ENCODE results near the gene DMD. TPM values are rescaled to one million over a fixed set of nuclear protein-coding genes. Genes with fewer than 3 reads are reported as not detected.

DMD gene
- total and polyA plus RNA-seq, 2 experiments from 2014 or later: 1.5 to 2.0 TPM

DNA sequence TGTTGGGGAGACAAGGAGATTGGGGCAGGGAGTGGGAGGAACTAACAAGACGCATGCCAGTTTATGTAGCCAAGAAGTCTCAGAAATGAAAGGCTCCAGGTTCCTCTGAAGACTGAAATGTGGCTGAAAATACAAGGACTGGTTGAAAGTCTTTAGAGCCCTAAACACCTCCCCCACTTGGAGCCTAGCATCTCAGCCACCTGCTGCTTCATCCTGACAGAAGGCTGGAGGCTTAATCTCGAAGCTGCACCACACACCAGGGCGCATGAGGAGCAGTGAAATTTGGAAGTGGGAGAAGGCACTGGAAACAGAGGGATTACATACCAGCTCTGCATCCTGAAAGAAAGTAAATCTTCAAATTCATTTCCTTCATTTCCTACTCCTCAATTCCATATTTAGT is 1978.8 kb downstream of the DMD start:
- no peaks in the 10 kb centered on the region for H3K79me2 ChIP-seq (ENCODE audit: insufficient read depth)
- no peak overlapping the region for H3K9ac ChIP-seq
- DNase-seq: no peak
- H3K4me2 ChIP-seq (ENCODE audit: unreplicated experiment): no peak overlapping the region
- H3K9me2 ChIP-seq (ENCODE audit: insufficient read depth): no peaks in the 10 kb centered on the region
- no peaks in the 10 kb centered on the region for H3K9me3 ChIP-seq (ENCODE audit: low read depth)
- H3K4me1 ChIP-seq (ENCODE audit: insufficient read depth): peaks cover 4% of the 10 kb centered on the region; the same call in 1 of the 2 replicates
- no peaks in the 10 kb centered on the region for H3K27me3 ChIP-seq (replicated peaks; ENCODE audit: insufficient read depth)
- 0 out of 2 replicates have a peak, but pooled peaks cover 9% of the 10 kb centered on the region for H3F3A ChIP-seq (ENCODE audit: insufficient read depth)
- in situ Hi-C loops (cut with MboI): no loop called here
- H3K36me3 ChIP-seq (ENCODE audit: low read depth): no peaks in the 10 kb centered on the region
- TF ChIP-seq EZH2 (IDR thresholded peaks at IDR 0.05; ENCODE audit: insufficient read depth, poor library complexity, severe bottlenecking) (no peak), EZH2phosphoT487 (IDR thresholded peaks at IDR 0.05; ENCODE audit: insufficient read depth, low read depth) (no peak)
- H2AFZ ChIP-seq: no peak overlapping the region
- no peaks in the 10 kb centered on the region for H4K20me1 ChIP-seq (ENCODE audit: insufficient read depth)
- no peak overlapping the region for H3K4me3 ChIP-seq
- WGBS, 2 experiments (ENCODE audit: low coverage in 1 of 2, low lambda C conversion rate in 2 of 2, missing lambda C conversion rate in 2 of 2): 69 to 76% methylated on average over 3 of the region's 3 CpGs
- H3K27ac ChIP-seq: no peak overlapping the region

DNA sequence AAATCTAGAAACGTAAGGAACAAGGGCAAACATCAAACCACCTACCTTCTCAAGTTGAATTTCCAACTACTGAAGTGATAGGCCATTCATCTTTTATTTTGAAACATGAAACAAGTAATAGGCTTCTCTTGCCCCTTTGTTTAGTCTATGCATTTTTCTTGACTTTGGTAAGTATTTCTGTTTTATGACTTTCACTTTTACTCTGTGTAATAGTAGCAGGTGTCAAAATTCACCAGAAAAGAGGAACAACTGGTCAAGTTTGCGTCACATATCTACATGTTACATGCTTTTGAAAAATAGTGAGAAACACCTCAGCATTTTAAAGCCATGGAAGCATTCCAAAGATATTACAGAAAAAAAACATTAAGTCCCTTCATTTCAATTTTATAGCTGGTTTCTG is 1982.4 kb downstream of the DMD start:
- in situ Hi-C loops (cut with MboI): no loop called here
- Histone ChIP-seq H3K4me1 (ENCODE audit: insufficient read depth) (peaks cover 16% of the 10 kb centered on the region), H3K4me3 (peak overlapping the region; percentile 26; the same call in 1 of the 2 replicates), H4K20me1 (ENCODE audit: insufficient read depth) (no peaks in the 10 kb centered on the region), H3K27me3 (replicated peaks; ENCODE audit: insufficient read depth) (no peaks in the 10 kb centered on the region), H2AFZ (peak overlapping the region; percentile 52), H3F3A (ENCODE audit: insufficient read depth) (0 out of 2 replicates have a peak, but pooled peaks cover 14% of the 10 kb centered on the region), H3K9me3 (ENCODE audit: low read depth) (no peaks in the 10 kb centered on the region), H3K4me2 (ENCODE audit: unreplicated experiment) (peak overlapping the region; percentile 66), H3K79me2 (ENCODE audit: insufficient read depth) (no peaks in the 10 kb centered on the region), H3K36me3 (ENCODE audit: low read depth) (no peaks in the 10 kb centered on the region), H3K9me2 (ENCODE audit: insufficient read depth) (no peaks in the 10 kb centered on the region), H3K27ac (peak overlapping the region; percentile 75), H3K9ac (peak overlapping the region; percentile 59)
- TF ChIP-seq EZH2phosphoT487 (IDR thresholded peaks at IDR 0.05; ENCODE audit: insufficient read depth, low read depth) (no peak), EZH2 (IDR thresholded peaks at IDR 0.05; ENCODE audit: insufficient read depth, poor library complexity, severe bottlenecking) (no peak)
- WGBS, 2 experiments (ENCODE audit: low coverage in 1 of 2, low lambda C conversion rate in 2 of 2, missing lambda C conversion rate in 2 of 2): 26 to 43% methylated on average over 2 of the region's 2 CpGs
- no peak for DNase-seq

DNA sequence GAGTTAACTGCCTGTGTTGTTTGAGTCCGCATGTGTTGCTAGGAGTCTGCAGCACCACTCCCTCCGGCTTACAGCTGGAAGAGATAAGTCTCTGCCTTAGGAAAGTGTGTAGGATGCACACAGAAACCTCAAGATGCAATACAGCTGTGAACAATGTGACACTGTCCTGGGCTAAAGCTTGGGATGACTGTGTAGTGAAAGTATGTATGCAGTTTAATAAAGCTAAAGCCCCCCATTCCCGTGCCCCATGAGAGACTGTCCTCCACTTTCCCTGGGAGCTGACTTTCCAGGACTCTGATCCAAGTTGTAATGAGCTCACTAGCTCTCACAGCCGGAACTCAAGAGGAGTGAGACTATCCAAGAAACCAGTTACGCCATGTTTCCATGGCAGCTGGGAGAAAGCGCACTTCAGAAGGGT is 1982.9 kb downstream of the DMD start:
- H3F3A ChIP-seq (ENCODE audit: insufficient read depth): 0 out of 2 replicates have a peak, but pooled peaks cover 14% of the 10 kb centered on the region
- WGBS, 2 experiments (ENCODE audit: low coverage in 1 of 2, low lambda C conversion rate in 2 of 2, missing lambda C conversion rate in 2 of 2): 4 to 7% methylated on average over 6 of the region's 6 CpGs
- H3K79me2 ChIP-seq (ENCODE audit: insufficient read depth): no peaks in the 10 kb centered on the region
- H3K9me2 ChIP-seq (ENCODE audit: insufficient read depth): no peaks in the 10 kb centered on the region
- peak overlapping the region; percentile 75 for H3K27ac ChIP-seq
- peak; percentile 84 for DNase-seq
- peaks cover 20% of the 10 kb centered on the region for H3K4me1 ChIP-seq (ENCODE audit: insufficient read depth)
- H3K4me2 ChIP-seq (ENCODE audit: unreplicated experiment): peak overlapping the region; percentile 66
- peak overlapping the region; percentile 26; the same call in 1 of the 2 replicates for H3K4me3 ChIP-seq
- H3K27me3 ChIP-seq (replicated peaks; ENCODE audit: insufficient read depth): no peaks in the 10 kb centered on the region
- peak overlapping the region; percentile 59 for H3K9ac ChIP-seq
- in situ Hi-C loops (cut with MboI): no loop called here
- H3K36me3 ChIP-seq (ENCODE audit: low read depth): no peaks in the 10 kb centered on the region
- no peaks in the 10 kb centered on the region for H3K9me3 ChIP-seq (ENCODE audit: low read depth)
- H4K20me1 ChIP-seq (ENCODE audit: insufficient read depth): no peaks in the 10 kb centered on the region
- no peak for TF ChIP-seq EZH2 (IDR thresholded peaks at IDR 0.05; ENCODE audit: insufficient read depth, poor library complexity, severe bottlenecking)
- no peak for TF ChIP-seq EZH2phosphoT487 (IDR thresholded peaks at IDR 0.05; ENCODE audit: insufficient read depth, low read depth)
- peak overlapping the region; percentile 52 for H2AFZ ChIP-seq

DNA sequence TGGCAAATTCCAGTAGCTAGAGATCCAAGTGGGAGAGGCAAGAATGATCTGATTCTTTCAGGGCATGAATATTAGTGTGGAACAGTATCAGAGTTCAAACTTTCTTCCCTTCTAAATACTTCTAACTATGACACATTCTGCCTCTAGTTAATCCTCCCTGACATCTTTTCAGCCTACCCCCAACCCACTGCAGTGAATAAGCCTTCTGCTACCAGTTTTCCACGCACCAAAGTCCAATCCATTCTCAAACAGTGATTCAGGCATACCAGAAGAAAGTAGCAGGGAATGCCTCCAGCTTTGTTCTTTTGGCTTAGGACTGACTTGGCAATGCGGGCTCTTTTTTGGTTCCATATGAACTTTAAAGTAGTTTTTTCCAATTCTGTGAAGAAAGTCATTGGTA is 1984.1 kb downstream of the DMD start:
- Histone ChIP-seq H3K9ac (no peak overlapping the region), H2AFZ (no peak overlapping the region), H3K4me1 (ENCODE audit: insufficient read depth) (peaks cover 27% of the 10 kb centered on the region), H3K4me2 (ENCODE audit: unreplicated experiment) (peak overlapping the region; percentile 10), H3K27me3 (replicated peaks; ENCODE audit: insufficient read depth) (no peaks in the 10 kb centered on the region), H3K27ac (peak overlapping the region; percentile 75), H3K36me3 (ENCODE audit: low read depth) (no peaks in the 10 kb centered on the region), H4K20me1 (ENCODE audit: insufficient read depth) (no peaks in the 10 kb centered on the region), H3K4me3 (no peak overlapping the region), H3K9me2 (ENCODE audit: insufficient read depth) (no peaks in the 10 kb centered on the region), H3K9me3 (ENCODE audit: low read depth) (no peaks in the 10 kb centered on the region), H3K79me2 (ENCODE audit: insufficient read depth) (no peaks in the 10 kb centered on the region), H3F3A (ENCODE audit: insufficient read depth) (0 out of 2 replicates have a peak, but pooled peaks cover 14% of the 10 kb centered on the region)
- DNase-seq: peak; percentile 82
- in situ Hi-C loops (cut with MboI): no loop called here
- 0 to 8% methylated on average over 2 of the region's 2 CpGs for WGBS, 2 experiments (ENCODE audit: low coverage in 1 of 2, low lambda C conversion rate in 2 of 2, missing lambda C conversion rate in 2 of 2)
- no peak for TF ChIP-seq EZH2phosphoT487 (IDR thresholded peaks at IDR 0.05; ENCODE audit: insufficient read depth, low read depth)
- TF ChIP-seq EZH2 (IDR thresholded peaks at IDR 0.05; ENCODE audit: insufficient read depth, poor library complexity, severe bottlenecking): no peak

Data from GM23248 (cell line).